ENCODE data around the gene FBXO17. TPM values are rescaled to one million over a fixed set of nuclear protein-coding genes. Genes with fewer than 3 reads are reported as not detected.

FBXO17 gene
- total RNA-seq, 4 donors from 2014 or later = 12.6 to 88.7 (median 53.1) TPM

- no peak for TF ChIP-seq CTCF (IDR thresholded peaks at IDR 0.05; ENCODE audit: low read depth)
Measured at GRCh38 chr19:38922482-38922881, 53.1 kb downstream of the FBXO17 start.

- no peak for TF ChIP-seq CTCF (IDR thresholded peaks at IDR 0.05; ENCODE audit: low read depth)
Measured at GRCh38 chr19:38921420-38922274, 53.9 kb downstream of the FBXO17 start.

- TF ChIP-seq CTCF (IDR thresholded peaks at IDR 0.05; ENCODE audit: low read depth) = no peak
Measured at GRCh38 chr19:38920602-38921419, 54.7 kb downstream of the FBXO17 start.

GRCh38 chr19:38919837-38920601 is 55.5 kb downstream of the FBXO17 start:
- TF ChIP-seq CTCF (IDR thresholded peaks at IDR 0.05; ENCODE audit: low read depth) = no peak

GRCh38 chr19:38918526-38918925 is 57.0 kb downstream of the FBXO17 start:
- TF ChIP-seq CTCF (IDR thresholded peaks at IDR 0.05; ENCODE audit: low read depth) = no peak

- no peak for TF ChIP-seq CTCF (IDR thresholded peaks at IDR 0.05; ENCODE audit: low read depth)
Measured at GRCh38 chr19:38917921-38918491, 57.5 kb downstream of the FBXO17 start.
